Stimulated activated CD8-positive, alpha-beta memory T cell treated with anti-CD3 and anti-CD28 coated beads, Interleukin-7, amount 100 ng/mL, for 48 hours (primary cell): Measurements from ENCODE around the gene CLCN7.

Source experiments
- DNase-seq, 2 donors: peaks; one replicate each; pipeline ENCODE4 v3.0.0-alpha.2; 2020; ENCODE audit warnings: low read depth in 1 of 2; ENCODE audit errors: extremely low read depth in 1 of 2

CLCN7 gene

GRCh38 chr16:1432388-1433262 is 42.2 kb downstream of the CLCN7 start:
- DNase-seq, result no peak

DNA sequence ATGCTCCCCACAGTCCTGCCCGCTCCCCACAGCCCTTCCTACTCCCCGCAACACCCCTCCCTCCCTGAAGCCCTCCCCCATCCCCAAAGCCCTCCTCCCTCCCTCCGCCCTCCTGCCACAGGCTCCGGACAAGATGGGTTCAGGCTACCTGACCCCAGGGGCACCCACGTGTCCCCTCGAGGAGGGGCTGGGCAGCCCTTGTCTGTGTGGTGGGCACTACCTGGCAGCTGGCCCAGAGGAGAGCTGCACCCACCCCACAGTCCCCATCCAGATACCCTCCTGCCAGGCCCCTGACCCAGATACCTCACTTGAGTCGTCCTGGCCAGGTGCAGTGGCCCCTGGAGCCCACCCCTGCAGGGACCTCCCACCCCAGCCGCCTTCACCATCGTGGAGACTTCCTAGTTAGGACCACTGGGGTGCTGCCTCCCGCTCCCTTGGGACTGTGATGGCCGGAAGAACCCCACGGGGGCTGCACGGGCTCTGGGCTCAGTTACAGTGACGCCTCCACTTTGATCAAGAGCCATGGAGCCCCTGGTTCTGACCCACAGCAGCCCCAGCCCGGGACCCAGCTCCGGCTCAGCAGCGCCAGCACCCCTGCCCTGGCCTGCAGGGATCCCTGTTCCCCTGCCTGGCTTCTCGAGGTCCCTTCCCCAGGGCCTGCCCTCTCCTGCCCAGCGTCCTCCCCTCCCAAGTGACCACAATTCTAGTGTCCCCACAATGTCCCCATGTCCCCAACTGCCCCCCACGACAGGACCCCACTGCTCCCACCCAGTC is 43.1 kb downstream of the CLCN7 start:
- no peak for DNase-seq

GRCh38 chr16:1430759-1431496 is 43.9 kb downstream of the CLCN7 start, which contains the start of gene PERCC1:
Gene PERCC1, plus strand, starts transcription at chr16:1431078. Its CDS starts 1,516 bp downstream, at chr16:1432594.
- DNase-seq, result no peak

DNA sequence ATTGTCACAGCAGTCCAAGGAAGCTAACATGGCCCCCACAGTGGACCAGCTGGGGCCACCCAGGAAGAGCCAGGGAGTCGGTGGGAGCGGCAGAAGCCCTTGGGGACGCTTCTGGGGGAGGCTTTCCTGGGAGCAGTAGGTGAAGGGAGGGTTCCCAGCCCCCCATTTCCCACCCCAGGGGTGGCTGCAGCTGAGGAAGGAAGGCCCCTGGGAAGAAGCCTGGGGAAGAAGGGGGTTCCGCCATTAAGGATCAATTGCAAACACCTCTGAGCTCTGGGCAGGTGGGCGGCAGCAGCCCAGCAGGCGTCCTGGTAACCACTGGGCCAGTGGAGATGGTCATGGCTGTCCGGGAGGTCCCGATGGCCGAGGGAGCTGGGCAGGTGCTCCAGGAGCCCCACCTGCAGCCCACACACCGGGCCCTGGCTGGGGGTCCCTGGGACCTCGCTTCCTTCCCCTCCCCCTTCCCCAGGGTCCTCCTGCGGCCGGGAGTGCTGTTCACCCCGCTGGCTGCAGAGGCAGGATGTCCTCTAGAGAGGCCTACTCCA is 44.5 kb downstream of the CLCN7 start:
- no peak for DNase-seq

- DNase-seq, result no peak
Observed at GRCh38 chr16:1429631-1430030, 45.2 kb downstream of the CLCN7 start.

DNA sequence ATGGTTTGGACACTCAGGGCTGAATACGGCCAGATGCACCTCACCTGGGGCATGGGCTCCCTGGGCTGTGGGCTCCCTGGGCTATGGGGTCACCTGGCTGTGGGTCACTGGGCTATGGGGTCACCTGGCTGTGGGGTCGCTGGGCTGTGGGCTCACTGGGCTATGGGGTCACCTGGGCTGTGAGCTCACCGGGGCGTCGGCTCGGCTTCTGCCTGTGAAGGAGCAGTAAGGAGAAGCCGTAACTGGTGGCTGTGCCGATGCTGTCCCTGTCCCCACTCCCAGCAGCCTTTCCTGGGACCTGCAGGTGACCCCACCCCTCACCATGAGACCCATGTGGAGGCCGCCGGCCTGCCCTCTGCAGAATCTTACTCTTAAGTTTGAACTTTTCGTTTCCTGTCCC is 45.8 kb downstream of the CLCN7 start:
- no peak for DNase-seq

DNA sequence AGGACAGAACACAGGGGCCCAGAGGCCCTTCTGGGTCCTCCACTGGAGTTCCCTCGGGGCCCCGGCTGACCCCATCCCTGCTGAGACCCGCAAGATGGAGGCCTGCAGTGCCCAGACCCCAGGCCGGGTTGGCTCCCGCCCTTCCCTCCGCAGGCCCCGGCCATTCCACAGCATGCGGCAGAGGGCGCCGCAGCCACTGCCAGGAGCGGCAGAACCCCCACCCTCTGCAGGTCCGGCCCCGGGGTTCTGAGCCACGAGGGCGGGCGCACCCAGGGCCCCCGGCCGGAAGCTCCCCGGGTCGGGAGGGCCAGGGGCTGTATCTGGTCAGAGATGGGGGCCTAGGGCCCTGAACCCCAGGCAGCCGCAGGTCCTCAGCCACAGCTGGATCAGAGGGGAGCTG is 46.3 kb downstream of the CLCN7 start:
- no peak for DNase-seq

GRCh38 chr16:1427473-1428461 is 47.1 kb downstream of the CLCN7 start:
- no peak for DNase-seq

DNA sequence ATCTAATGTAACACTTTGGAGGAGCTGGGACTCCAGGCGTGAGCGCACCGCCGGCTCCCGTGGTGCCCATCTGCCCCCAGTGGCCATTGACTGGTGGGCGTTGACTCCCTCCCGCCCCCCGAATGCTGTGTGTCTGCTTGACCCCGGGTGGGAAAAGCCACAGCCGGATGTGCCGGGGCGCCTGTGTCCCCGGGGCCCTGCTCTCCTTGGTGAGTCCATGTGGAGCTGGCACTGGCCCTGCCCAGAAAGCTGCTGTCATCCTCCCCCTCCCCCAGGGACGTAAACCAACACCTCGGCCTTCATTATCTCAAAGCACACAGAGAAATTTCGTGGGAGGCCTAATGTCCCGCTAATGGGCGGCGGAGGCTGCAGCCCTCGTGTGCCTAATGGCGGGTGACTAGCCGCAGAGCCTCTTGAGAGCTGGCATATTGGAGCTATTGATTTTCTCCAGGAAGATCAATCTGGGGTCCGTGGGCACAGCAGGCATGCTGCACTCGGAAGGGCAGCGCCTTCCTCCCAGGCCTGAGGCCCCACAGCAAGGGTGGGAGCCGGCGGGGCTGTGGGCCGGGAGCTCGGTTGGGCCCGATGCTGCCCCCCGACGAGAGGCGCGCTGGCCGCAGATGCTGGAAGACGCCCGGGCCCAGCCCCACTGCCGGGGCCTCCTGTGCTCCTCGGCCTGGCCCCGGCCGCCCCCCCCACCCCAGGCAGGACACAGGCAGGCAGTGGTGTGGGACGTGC is 47.9 kb downstream of the CLCN7 start:
- no peak for DNase-seq

DNA sequence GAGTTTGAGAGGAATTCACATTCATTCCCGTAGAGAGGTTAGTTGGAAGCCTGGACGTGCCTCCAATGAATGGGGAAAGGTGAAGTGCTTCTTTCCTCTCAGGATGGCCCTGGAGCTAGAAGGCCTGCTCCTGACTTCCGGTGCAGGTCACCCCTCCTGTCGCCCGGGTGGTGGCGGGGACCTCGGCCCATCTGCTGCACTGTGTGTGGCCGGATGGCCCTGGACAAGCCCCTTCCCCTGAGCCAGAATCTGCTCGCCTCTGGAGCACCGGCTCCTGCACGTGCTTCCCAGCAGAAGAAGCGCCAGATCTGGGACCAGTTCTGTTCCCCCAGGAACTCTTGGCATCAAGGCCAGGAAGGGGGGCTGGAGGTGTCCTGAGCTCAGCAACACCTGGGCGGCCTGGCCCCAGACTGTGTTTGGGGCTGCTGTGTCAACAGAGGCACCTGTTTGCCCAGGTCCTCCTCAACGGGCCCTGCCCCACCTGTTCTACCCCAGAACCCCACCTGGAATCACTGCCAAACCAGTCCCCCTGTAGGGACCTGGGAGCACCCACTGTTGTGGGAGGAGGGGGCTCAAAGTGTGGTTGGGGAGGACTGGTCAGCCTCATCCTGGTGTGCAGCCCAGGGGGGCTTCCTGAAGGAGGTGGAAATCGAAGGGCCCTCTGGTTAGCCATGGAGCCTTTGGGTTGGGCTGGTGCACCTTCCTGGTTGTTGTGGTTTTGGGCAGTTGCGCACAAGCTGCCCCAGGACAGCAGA is 49.0 kb downstream of the CLCN7 start:
- no peak for DNase-seq

DNA sequence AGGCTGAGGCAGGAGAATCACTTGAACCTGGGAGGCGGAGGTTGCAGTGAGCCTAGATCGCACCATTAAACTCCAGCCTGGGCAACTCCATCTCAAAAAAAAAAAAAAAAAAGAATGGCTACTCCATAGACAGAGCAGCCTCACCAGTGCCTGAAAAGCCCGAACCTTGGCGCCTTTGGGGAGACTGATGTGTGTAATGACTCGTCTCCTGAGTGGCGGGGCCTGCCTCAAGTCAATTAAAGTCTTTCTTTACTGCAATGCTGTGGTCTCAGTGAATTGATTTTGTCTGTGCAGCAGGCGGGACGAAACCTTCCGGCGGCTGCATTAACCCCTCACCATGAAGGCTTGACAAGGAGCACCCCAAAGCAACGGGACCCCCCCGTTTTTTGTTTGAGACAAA is 50.8 kb downstream of the CLCN7 start:
- no peak for DNase-seq

DNA sequence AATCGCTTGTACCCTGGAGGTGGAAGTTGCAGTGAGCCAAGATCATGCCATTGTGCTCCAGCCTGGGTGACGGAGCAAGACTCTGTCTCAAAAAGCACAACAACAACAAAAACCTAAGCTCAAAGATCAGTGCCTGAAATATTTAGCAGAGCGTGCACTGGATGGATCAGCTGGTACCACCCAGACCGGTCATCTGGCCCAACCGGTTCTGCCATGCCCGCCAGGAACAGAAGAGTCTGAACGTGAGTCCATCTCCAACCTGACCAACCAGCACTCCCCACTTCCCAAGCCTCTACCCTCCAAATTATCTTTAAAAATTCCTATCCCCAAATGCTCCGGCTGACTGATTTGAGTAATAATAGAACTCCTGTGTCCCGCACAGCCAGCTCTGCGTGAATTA is 52.8 kb downstream of the CLCN7 start:
- no peak for DNase-seq

DNA sequence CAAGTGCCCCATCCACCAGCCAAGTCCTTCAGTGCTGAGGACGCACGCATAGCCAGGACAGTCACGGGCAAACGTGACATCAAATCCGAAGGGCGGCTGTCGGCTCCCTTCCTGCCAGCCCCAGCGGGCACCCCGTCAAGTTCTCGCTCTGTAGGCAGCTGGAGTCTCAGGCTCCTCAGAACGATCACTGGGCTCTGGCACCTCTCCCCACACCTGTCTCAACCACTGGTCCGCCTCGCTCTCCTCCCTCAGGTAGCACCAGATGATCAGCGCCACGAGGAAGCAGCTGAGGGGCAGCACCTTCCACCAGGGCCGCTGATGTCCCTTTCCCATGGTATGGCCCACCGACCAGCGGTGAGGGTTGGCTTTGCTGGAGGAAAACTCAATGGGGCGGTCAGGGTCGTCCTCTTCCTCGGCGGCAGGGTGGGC is 54.7 kb downstream of the CLCN7 start:
- DNase-seq, result no peak

GRCh38 chr16:1416521-1416941 is 58.3 kb downstream of the CLCN7 start:
- no peak for DNase-seq

- DNase-seq, result peak; percentile 57 to 67
Observed at GRCh38 chr16:1414532-1415260, 60.1 kb downstream of the CLCN7 start, which contains the start of gene UNKL. Gene UNKL, minus strand, starts transcription at chr16:1414704. Its CDS starts 13 bp downstream, at chr16:1414691.

DNA sequence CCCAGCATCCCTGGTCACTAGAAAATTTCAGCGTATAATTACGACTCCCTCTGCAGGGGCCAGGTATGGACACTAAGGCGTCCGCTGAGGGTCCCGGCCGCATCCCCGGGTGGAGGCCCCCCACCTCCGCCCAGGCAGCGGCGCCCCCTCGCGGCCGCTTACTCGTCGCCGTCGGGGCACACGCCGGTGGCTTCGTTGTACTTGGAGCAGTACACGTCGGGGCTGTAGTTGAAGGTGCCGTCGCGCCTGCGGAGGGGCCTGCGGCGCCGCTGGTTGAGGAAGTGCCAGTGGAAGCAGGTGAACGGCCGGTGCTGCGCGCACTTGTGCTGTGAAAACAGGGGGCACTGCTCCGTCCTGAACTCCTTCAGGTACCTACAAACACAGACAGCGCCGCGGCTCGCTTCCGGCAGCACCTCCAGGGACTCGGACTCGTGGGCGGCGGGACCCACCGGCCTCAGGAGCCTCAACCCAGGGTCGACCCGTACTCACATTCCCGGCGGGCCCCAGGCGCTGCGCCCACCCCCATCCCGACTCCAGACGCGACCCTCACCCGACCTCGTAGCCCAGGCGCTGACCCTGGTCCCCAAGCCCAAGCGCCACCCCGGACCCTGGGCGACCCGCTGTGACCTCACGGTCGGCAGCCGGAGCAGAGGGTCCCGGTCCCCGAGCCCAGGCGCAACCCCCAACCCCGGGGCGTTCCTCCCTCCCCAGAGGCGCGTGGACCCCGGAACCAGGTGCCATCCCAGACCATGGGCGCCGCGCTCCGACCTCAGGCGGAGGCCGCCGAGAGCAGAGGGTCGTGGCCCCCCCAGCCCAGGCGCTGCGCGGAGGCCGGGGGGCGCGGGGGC is 60.9 kb downstream of the CLCN7 start:
- peak in 1 of 2 donors; percentile 43 for DNase-seq

- DNase-seq, result no peak
Observed at GRCh38 chr16:1412847-1413246, 62.0 kb downstream of the CLCN7 start.
